ENCODE measurements around the gene UST.

UST gene

DNA sequence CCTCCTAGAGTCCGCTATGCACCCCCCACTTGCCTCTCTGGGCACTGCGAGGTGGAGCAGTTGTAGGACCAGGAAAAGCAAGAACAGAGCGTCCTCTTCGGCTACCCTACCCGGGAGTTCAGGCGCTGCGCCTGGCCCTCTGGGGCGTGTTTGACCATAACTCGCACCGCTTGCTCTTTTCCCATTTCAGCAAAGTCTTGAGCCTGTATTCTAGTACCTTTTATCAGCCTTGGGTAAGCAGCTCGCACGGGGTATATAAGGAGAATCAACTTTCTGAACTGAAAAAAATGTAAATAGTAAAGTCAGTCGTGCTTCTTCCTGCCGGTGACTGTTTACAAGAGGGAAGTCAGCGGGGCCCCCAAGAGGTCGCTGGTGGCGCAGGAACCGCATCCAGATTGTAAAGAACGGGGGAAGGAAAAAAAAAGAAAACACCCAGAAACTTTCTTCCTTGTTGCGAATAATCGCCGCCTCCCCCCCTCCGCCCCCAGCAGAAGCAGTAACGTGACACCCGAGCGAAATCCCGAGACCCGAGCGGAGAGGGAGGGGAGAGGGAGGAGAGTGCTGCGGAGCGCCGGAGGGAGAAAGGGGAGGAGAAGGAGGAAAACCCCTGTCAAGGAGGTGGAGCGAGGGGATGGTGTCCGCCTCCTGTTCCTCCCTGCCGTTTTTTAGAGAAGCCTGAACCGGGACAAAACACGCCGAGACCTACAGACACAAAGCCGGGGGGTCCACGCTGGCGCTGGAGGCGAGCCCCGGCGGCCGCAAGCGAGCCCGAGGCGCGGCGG, at the start of gene UST:
UST (plus strand) TSS at position 668 of the 782 bp plus-strand sequence. CDS start 401 bp downstream, outside the sequence.
- peak; percentile 79 for DNase-seq

DNA sequence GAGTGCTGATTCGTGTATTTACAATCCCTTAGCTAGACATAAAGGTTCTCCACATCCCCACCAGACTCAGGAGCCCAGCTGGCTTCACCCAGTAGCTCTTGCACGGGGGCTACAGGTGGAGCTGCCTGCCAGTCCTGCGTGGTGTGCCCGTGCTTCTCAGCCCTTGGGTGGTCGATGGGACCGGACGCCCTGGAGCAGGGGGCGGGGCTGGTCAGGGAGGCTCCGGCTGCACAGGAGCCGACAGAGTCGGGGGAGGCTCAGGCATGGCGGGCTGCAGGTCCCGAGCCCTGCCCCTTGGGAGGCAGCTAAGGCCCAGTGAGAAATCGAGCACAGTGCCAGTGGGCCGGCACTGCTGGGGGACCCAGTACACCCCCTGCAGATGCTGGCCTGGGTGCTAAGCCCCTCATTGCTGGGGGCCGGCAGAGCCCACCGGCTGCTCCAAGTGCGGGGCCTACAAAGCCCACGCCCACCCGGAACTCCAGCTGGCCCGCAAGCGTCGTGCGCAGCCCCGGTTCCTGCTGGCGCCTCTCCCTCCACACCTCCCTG, 48.9 kb upstream of the UST start:
- no peak for DNase-seq

DNA sequence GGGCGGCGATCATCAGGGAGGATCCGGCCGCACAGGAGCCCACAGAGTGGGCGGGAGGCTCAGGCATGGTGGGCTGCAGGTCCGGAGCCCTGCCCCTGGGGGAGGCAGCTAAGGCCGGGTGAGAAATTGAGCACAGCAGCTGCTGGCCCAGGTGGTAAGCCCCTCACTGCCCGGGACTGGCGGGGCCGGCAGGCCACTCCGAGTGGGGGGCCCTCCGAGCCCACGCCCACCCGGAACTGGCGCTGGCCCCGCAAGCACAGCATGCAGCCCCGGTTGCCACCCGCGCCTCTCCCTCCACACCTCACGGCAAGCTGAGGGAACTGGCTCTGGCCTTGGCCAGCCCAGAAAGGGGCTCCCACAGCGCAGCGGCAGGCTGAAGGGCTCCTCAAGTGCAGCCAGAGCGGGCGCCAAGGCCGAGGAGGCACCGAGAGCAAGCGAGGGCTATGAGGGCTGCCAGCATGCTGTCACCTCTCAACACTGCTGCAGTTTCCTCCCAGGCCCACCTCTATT, 48.1 kb upstream of the UST start:
- no peak for DNase-seq

- no peak for DNase-seq
Measured at GRCh38 chr6:148700047-148700715, 46.6 kb upstream of the UST start.

- DNase-seq = peak; percentile 56
Measured at GRCh38 chr6:148700741-148701311, 46.0 kb upstream of the UST start.

GRCh38 chr6:148701375-148701774, 45.5 kb upstream of the UST start:
- no peak for DNase-seq

DNA sequence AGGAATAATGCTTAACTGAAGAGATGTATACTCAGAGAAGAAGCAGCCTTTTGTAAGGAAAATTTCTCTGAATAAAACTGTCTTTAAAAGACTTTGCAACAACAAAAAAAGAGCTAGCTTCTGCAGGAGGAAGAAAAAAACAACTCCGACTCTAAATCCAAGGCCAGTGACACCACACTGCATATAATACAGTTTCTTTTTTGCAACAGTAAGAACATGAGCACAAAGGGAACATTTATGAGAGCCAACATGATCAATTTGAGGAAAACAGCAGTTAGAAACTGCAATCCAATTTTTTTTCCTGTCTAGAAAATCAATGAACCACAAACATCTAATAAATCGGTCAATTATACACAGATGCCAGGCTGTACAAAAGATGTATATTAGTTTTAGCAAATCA, 42.9 kb upstream of the UST start:
- no peak for DNase-seq

GRCh38 chr6:148704400-148705246, 42.2 kb upstream of the UST start:
- no peak for DNase-seq

GRCh38 chr6:148708707-148709106, 38.1 kb upstream of the UST start:
- DNase-seq = no peak

DNA sequence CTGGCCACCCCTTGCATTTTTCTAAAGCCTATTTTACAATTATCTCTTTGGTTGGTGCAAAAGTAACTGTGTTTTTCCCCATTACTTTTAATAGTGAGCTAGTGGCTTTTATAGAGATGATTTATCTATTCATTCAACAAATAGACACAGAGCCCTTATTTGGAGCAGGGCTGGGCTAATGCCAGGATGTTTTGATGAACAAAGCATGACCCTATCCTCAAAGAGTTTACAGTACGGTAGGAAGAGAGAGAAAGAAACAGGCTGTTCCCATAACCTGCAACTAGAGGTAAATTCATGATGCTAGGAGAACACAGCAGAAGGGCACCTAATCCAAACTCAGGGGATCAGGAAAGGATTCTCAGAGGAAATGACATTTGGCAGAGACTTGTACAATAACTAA, 37.3 kb upstream of the UST start:
- no peak for DNase-seq

DNA sequence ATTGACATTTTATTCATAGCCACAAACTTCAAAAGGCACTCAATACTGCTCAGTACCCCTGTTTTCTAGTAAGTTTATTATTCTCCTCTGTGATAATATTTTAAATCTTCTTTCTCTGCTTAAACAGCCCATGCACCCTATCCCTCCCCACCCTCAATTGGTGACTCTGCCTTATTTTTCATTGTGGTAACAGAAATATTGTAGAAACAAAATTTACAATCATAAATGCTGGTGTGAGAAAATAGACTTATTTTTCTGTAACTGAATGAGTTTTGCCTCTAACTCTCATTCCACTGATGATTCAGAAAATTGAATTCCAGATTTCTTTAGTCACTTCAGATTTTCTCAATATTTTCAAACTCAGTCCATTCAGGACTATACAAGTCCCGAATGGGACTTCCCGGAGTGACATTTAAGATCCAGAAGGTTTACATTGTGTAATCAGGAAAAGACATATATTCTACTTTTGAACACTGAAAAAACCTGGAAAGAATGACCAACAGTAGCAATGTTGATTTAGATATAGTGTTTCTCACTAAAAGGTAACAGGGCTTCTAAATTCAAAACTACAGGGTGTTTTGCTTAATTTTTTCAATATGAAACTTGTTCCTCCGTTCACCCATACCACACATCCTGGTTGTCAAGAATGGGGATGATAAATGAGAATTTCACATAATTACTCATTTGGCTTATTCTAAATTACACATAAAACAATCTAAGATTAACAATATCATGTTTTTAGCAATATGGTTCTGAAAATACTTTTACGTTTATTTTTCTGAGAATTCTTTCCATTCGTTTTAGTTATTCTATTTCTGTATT, 34.8 kb upstream of the UST start:
- no peak for DNase-seq

DNA sequence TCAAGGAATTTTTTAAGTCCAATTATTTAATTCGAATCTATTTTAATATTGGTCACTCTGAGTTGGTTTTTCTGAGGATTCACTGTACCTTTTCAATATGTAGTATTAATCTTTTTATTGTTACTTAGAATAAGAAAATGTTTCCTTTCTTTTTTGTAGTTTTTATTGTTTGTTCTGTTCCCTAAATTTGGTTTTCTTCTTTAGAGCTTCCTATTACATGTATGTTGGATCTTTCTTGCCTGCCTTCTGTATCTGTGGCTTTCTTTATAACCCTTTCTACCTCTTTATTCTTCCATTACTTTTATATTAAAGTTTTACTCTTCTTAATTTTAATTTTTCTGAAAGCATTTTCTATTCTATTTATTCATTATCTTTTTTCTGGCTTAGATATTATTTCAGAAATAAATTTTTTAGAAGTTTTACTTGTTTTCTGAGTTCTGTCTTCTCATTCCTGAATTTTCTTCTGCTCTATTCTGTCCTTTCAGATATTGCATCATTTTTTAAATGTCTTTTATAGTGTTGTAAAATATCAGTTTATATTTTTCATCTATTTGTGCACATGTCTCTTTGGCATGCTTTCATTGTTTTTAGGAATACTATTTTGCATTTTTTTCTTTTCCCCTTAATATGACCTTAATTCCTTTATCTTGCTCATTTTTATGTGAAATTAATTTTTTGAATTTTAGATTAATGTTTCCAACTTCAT, 33.6 kb upstream of the UST start:
- DNase-seq = no peak

DNA sequence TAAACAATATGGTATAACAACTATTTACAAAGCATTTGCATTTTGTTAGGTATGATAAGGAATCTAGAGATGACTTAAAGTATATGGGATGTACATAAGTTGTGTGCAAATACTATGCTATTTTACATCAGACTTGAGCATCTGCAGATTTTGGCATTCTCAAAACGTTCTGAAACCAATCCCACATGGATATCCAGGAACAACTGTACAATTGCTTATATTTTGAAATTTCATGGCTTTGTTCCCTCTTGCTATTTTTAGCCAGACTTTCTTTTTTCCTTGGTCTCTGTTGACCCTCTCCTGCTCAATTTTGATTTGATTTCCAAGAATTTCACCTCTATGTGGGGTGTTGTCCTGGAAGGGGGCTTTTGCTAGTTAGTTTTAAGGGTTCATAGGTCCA, 32.9 kb upstream of the UST start:
- no peak for DNase-seq

- DNase-seq = no peak
Measured at GRCh38 chr6:148716811-148717210, 30.0 kb upstream of the UST start.

GRCh38 chr6:148720406-148720805, 26.4 kb upstream of the UST start:
- DNase-seq = no peak

- no peak for DNase-seq
Measured at GRCh38 chr6:148720897-148721296, 25.9 kb upstream of the UST start.

DNA sequence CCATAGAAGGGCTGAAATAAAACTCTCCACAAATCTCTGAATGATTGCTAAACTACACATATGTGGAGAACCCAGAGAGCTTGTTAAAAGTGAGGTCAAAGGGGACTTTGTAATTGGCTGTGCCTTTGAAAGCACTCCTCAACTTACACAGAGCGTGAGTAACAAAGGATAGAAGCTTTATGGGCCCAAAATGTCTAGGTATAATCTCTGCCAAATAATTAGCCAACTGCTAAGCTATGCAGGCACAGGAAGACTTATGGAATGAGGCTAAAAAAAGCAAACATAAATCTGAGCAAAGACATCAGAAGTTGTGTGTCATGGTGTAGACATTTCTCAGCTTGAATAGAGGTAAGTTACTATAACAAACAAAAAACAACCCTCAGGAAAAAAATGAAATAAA, 23.3 kb upstream of the UST start:
- DNase-seq = no peak

DNA sequence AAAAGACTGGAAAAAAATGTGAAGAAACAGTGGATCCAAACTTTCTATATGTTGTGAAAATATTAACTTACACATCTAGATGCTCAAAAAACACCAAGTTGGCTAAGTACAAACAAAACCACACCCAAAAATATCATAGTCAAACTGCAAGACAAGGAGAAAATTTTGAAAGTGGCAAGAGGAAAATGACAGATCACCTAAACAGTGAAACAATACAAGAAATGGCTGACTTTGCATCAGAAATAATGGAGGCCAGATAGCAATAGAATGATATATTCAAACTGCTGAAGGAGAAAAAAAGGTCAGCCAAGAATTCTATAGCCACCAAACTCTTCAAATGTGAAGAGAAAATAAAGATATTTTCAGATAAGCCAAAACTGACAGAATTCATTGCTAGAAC, 22.4 kb upstream of the UST start:
- DNase-seq = no peak

GRCh38 chr6:148727104-148727503, 19.7 kb upstream of the UST start:
- DNase-seq = no peak

GRCh38 chr6:148735989-148736388, 10.8 kb upstream of the UST start:
- no peak for DNase-seq

DNA sequence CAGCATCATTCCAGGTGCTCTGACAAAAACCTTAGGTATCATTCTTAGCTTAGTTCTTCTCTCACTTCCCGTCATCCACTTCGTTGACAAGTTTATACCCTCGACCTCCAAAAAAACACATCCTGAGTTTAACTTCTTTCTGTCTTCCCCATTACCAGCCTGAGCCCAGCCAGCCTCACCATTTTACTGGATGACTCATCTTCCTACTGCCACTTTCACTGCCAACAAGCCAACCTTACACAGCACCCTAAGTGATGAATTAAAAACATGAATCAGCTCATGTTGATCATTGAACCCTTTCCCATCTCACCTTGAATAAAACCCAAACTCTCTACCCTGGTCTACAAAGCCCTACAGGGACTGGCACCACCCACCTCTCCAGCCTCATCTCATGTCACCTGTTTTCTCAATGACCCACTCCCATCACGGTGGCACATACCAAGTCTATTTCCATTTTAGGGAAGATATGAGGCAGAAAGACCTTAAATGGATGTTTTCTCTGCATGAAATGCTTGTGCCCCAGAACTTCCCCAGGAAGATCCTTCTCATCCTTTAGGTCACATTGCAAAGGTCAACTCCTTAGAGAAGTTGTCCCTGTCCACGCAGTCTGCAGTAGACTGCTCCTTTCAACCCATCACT, 9.9 kb upstream of the UST start:
- DNase-seq = no peak
